CD14-positive monocyte (primary cell): ENCODE data around the gene AIFM3. TPM values are rescaled to one million over a fixed set of nuclear protein-coding genes. Genes with fewer than 3 reads are reported as not detected.
A peak's percentile ranks its signal among the peaks of the same experiment; 100 is the strongest.
"Not testable (repeated sequence)": the region's sequence is repeated elsewhere in the genome, so short reads cannot be mapped to it uniquely, and the experiment has no call there.

Source experiments
- DNase-seq, 3 donors: peaks; one replicate each; pipeline ENCODE4 v3.0.0-alpha.2; 2011 to 2022
- H2AFZ ChIP-seq: 2 replicates; pipeline ENCODE4 v1.6.0; 2012; ENCODE audit warnings: mild to moderate bottlenecking, low read depth, low read length, inconsistent platforms; ENCODE audit not compliant: insufficient read depth, poor library complexity, severe bottlenecking
- H3K27ac ChIP-seq, 2 donors: 1 replicate in 1 of 2; 2 replicates in 1 of 2; pipeline ENCODE4 v1.5.1; 2012 to 2013; ENCODE audit warnings: low read length in 2 of 2, control low read depth in 1 of 2, inconsistent platforms in 1 of 2, low read depth in 1 of 2, mild to moderate bottlenecking in 1 of 2
- H3K27me3 ChIP-seq, 2 donors: one replicate each; pipeline versions ENCODE4 v1.6.0 to v1.6.1; 2011 to 2013; ENCODE audit warnings: low read length in 2 of 2; ENCODE audit not compliant: control insufficient read depth in 2 of 2, insufficient read depth in 2 of 2
- H3K36me3 ChIP-seq, 2 donors: replicated peaks in 1 of 2; 1 replicate in 1 of 2; 2 replicates in 1 of 2; pipeline versions ENCODE4 v1.5.1 to v1.6.1; 2012 to 2013; ENCODE audit warnings: low read length in 2 of 2, control low read depth in 1 of 2, inconsistent platforms in 1 of 2, mild to moderate bottlenecking in 1 of 2; ENCODE audit not compliant: insufficient read depth in 2 of 2, control insufficient read depth in 1 of 2
- H3K4me1 ChIP-seq, 2 donors: 1 replicate in 1 of 2; 2 replicates in 1 of 2; pipeline versions ENCODE4 v1.5.1 to v1.6.1; 2012 to 2013; ENCODE audit warnings: low read length in 2 of 2, control low read depth in 1 of 2, inconsistent platforms in 1 of 2, mild to moderate bottlenecking in 1 of 2, moderate library complexity in 1 of 2; ENCODE audit not compliant: insufficient read depth in 2 of 2, control insufficient read depth in 1 of 2
- H3K4me2 ChIP-seq: replicated peaks from 2 replicates; pipeline ENCODE3; 2012; ENCODE audit warnings: low read length, moderate library complexity, mild to moderate bottlenecking; ENCODE audit not compliant: poor library complexity, severe bottlenecking; ENCODE audit errors: extremely low read depth
- H3K4me3 ChIP-seq, 3 experiments: fragments of 200-600 bp in 1 of 3; sonication (generic) in 1 of 3; replicated peaks in 1 of 3; 1 replicate in 2 of 3; 2 replicates in 1 of 3; pipeline ENCODE4 v1.5.1; 2011 to 2013; ENCODE audit warnings: low read length in 3 of 3, mild to moderate bottlenecking in 3 of 3, control low read depth in 2 of 3, low read depth in 2 of 3, inconsistent platforms in 1 of 3, moderate library complexity in 1 of 3
- H3K79me2 ChIP-seq: 2 replicates; pipeline ENCODE4 v1.6.0; 2012; ENCODE audit warnings: mild to moderate bottlenecking, control low read depth, inconsistent platforms, low read length, moderate library complexity; ENCODE audit not compliant: insufficient read depth
- H3K9ac ChIP-seq: 2 replicates; pipeline ENCODE4 v1.6.0; 2017; ENCODE audit warnings: low read length, mild to moderate bottlenecking; ENCODE audit not compliant: insufficient read depth, poor library complexity, severe bottlenecking
- H3K9me3 ChIP-seq, 2 donors: replicated peaks in 1 of 2; 1 replicate in 1 of 2; 2 replicates in 1 of 2; pipeline versions ENCODE4 v1.5.1 to v1.6.1; 2012 to 2013; ENCODE audit warnings: low read length in 2 of 2, control low read depth in 1 of 2; ENCODE audit not compliant: control insufficient read depth in 1 of 2, insufficient read depth in 1 of 2
- H4K20me1 ChIP-seq: 2 replicates; pipeline ENCODE4 v1.6.0; 2012; ENCODE audit warnings: mild to moderate bottlenecking, low read length, control low read depth, moderate library complexity; ENCODE audit not compliant: insufficient read depth
- H3K27ac Mint-ChIP-seq, 7 donors: one replicate each; pipeline ENCODE4 v1.8.0; 2020; ENCODE audit warnings: mild to moderate bottlenecking in 7 of 7, mixed read lengths in 7 of 7, moderate library complexity in 6 of 7, inconsistent platforms in 2 of 7
- H3K27me3 Mint-ChIP-seq, 3 donors: one replicate each; pipeline ENCODE4 v1.8.0; 2021 to 2022; ENCODE audit warnings: low read depth in 3 of 3, mild to moderate bottlenecking in 3 of 3, mixed read lengths in 3 of 3, moderate library complexity in 3 of 3, inconsistent platforms in 1 of 3
- H3K36me3 Mint-ChIP-seq, 2 donors: one replicate each; pipeline ENCODE4 v1.8.0; 2020; ENCODE audit warnings: mixed read lengths in 2 of 2, inconsistent platforms in 1 of 2, mild to moderate bottlenecking in 1 of 2
- H3K4me1 Mint-ChIP-seq: one replicate; pipeline ENCODE4 v1.8.0; 2020; ENCODE audit warnings: mild to moderate bottlenecking, mixed read lengths
- H3K4me3 Mint-ChIP-seq, 2 donors: one replicate each; pipeline ENCODE4 v1.8.0; 2020; ENCODE audit warnings: mild to moderate bottlenecking in 2 of 2, mixed read lengths in 2 of 2, moderate library complexity in 1 of 2
- H3K9me3 Mint-ChIP-seq, 7 donors: one replicate each; pipeline ENCODE4 v1.8.0; 2020 to 2022; ENCODE audit warnings: mixed read lengths in 7 of 7, mild to moderate bottlenecking in 6 of 7, moderate library complexity in 6 of 7, inconsistent platforms in 2 of 7
- WGBS: methylation state at CpG from one replicate; pipeline ENCODE4 v1.1.5; 2013; ENCODE audit warnings: missing lambda C conversion rate; ENCODE audit not compliant: insufficient coverage; 5-methylcytosine and 5-hydroxymethylcytosine counted together
- intact Hi-C, 2 donors: fragments of 100-400 bp; cut with micrococcal nuclease; formaldehyde crosslinking; loops; one replicate each; pipeline versions ENCODE4 v1.15.0 to v1.15.1; 2023
- polyA plus RNA-seq, 3 donors: library from polyadenylated mRNA; depleted of rRNA in 1 of 3; unstranded in 2 of 3; stranded (reverse) in 1 of 3; fragments of 300-500 nt in 2 of 3; fragments of >200 nt in 1 of 3; fragmentation: Illumina TruSeq in 2 of 3; gene quantifications; 1 replicate in 2 of 3; 2 replicates in 1 of 3; pipeline ENCODE4 v1.2.3, GENCODE V29; 2012 to 2021
- TF ChIP-seq, protein P1 (sequence below): fragments of 200-600 bp; IDR thresholded peaks from one replicate; pipeline ENCODE4 v1.8.0; 2022; ENCODE audit warnings: antibody characterized with exemption, mild to moderate bottlenecking

Gene AIFM3
- polyA plus RNA-seq, 3 donors = 2.1 to 40.9 (median 2.3) TPM

DNA sequence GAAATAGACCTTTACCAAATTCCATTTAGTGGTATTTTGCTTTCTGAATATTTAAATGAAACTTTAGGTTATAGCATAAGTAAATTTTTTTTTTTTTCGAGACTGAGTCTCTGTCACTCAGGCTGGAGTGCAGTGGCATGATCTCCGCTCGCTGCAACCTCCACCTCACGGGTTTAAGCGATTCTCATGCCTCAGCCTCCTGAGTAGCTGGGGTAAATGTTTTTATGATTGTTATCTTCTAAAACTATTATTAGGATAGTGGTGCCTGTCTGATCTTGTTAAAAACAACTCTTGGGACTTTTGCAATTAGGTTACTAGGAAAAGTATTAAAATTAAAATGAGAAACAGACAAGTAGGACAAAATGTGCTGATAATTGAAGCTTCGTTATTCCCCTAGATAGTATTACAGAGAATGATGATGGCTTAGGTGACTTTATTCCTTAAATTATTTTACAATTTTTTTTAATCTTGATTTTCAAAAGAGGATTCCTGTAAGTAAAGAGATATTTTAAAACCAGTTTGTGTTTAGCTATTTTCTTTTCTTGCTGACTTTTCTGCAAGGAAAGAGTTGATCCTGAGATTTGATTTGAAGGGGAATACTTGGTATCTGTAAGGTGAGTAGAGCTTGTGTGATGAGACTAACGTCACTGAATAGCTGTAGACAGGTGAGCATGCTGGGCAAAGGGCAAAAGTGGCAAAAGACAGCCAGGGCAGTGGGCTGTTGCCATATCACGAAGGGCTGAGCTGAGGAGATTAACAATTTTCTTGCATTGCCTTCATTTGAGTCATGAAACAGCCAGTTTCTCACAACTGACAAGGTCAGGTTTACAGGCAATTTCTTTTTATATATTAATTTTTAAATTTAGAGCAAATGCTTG, 29.0 kb upstream of the AIFM3 start:
- Histone ChIP-seq H3K4me3 (no peak overlapping the region), H2AFZ (no peak overlapping the region), H3K36me3 (peaks cover 22 to 64% of the 10 kb centered on the region in 2 donors), H3K27ac (peak overlapping the region in 1 of 2 donors; percentile 31), H3K9ac (no peak overlapping the region), H3K27me3 (no peaks in the 10 kb centered on the region), H3K4me2 (no peak overlapping the region), H4K20me1 (peaks cover 98% of the 10 kb centered on the region), H3K9me3 (no peaks in the 10 kb centered on the region), H3K4me1 (no peaks in the 10 kb centered on the region), H3K79me2 (peaks cover 98% of the 10 kb centered on the region)
- intact Hi-C loops = no loop called here
- H3K27ac Mint-ChIP-seq = peak overlapping the region in 1 of 7 donors; percentile 26
- WGBS = 100% methylated on average over 2 of the region's 8 CpGs
- H3K27me3 Mint-ChIP-seq = peaks cover 0 to 2% (median 0%) of the 10 kb centered on the region in 3 donors
- H3K36me3 Mint-ChIP-seq = peaks cover 43 to 69% of the 10 kb centered on the region in 2 donors
- H3K4me1 Mint-ChIP-seq = peaks cover 24% of the 10 kb centered on the region
- no peaks in the 10 kb centered on the region for H3K9me3 Mint-ChIP-seq
- no peak for DNase-seq
- H3K4me3 Mint-ChIP-seq = no peak overlapping the region
- TF ChIP-seq, protein P1, sequence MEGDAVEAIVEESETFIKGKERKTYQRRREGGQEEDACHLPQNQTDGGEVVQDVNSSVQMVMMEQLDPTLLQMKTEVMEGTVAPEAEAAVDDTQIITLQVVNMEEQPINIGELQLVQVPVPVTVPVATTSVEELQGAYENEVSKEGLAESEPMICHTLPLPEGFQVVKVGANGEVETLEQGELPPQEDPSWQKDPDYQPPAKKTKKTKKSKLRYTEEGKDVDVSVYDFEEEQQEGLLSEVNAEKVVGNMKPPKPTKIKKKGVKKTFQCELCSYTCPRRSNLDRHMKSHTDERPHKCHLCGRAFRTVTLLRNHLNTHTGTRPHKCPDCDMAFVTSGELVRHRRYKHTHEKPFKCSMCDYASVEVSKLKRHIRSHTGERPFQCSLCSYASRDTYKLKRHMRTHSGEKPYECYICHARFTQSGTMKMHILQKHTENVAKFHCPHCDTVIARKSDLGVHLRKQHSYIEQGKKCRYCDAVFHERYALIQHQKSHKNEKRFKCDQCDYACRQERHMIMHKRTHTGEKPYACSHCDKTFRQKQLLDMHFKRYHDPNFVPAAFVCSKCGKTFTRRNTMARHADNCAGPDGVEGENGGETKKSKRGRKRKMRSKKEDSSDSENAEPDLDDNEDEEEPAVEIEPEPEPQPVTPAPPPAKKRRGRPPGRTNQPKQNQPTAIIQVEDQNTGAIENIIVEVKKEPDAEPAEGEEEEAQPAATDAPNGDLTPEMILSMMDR = no peak

DNA sequence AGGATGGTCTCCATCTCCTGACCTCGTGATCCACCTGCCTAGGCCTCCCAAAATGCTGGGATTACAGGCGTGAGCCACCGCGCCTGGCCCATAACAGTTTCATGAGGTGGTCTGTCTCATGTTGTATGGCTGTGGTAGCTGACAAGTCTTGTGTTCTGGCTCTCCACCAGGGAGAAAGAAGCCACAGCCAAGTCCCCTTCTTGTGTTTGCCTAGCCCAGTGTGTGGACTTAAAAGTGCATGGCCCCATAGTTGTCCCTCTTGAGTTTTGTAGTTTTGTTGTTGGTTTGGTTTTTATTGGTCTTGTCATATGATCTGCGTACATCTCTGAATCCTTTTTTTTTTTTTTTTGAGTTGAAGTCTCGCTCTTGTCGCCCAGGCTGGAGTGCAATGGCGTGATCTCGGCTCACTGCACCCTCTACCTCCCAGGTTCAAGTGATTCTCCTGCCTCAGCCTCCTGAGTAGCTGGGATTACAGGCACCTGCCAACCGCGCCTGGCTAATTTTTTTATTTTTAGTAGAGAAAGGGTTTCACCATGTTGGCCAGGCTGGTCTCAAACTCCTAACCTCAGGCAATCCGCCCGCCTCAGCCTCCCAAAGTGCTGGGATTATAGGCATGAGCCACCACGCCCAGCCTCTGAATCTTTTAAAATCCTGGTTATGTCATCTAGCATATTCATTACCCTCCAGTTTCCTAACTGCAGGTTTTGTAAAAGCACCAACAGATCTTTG, 27.4 kb upstream of the AIFM3 start:
- H3K4me1 Mint-ChIP-seq = peaks cover 29% of the 10 kb centered on the region
- intact Hi-C loops, H3K27me3 ChIP-seq, H3K4me2 ChIP-seq, H3K9me3 ChIP-seq, H3K4me3 ChIP-seq, H3K9me3 Mint-ChIP-seq, H3K27ac ChIP-seq, H3K27me3 Mint-ChIP-seq, H2AFZ ChIP-seq, H3K4me3 Mint-ChIP-seq, DNase-seq, H3K4me1 ChIP-seq, H3K9ac ChIP-seq: not testable (repeated sequence)
- H3K79me2 ChIP-seq = peaks cover 98% of the 10 kb centered on the region
- WGBS = 100% methylated on average over 1 of the region's 14 CpGs
- peaks cover 33 to 56% of the 10 kb centered on the region in 2 donors for H3K36me3 Mint-ChIP-seq
- peaks cover 14 to 50% of the 10 kb centered on the region in 2 donors for H3K36me3 ChIP-seq
- H4K20me1 ChIP-seq = peaks cover 98% of the 10 kb centered on the region
- H3K27ac Mint-ChIP-seq = peak overlapping the region in 3 of 7 donors; percentile 20 to 32 (median 30)
